Measurements from ENCODE around the gene BAIAP2L1.

- TF ChIP-seq POLR2A (IDR thresholded peaks at IDR 0.05) (no peak), CTCF (IDR thresholded peaks at IDR 0.05) (no peak)
These were observed 71.0 kb downstream of the BAIAP2L1 start for GRCh38 chr7:98329791-98330373.

All from right lobe of liver (tissue), 4 donors.